PC-9 (cell line): ENCODE data around the gene DPEP2NB. TPM values are rescaled to one million over a fixed set of nuclear protein-coding genes. Genes with fewer than 3 reads are reported as not detected.

Experiments
- BruUV-seq: library from RNA; stranded (reverse); fragments of 400-500 nt; replicated peaks from 2 replicates; lab custom pipeline; 2021; lab: Mats Ljungman, UMichigan
- CTCF ChIA-PET: fragments of 300-600 bp; sonication (Branson Sonifier 250); formaldehyde crosslinking; loops from one replicate; lab custom pipeline; 2022; ENCODE audit warnings: antibody characterized with exemption; lab: Charles Lee
- POLR2A ChIA-PET: fragments of 300-600 bp; sonication (Branson Sonifier 250); formaldehyde crosslinking; loops from one replicate; lab custom pipeline; 2022; ENCODE audit warnings: antibody characterized with exemption; ENCODE audit not compliant: unreplicated experiment; lab: Charles Lee
- DNase-seq, 2 experiments: peaks; one replicate each; pipeline versions ENCODE4 v3.0.0 to v3.0.0-alpha.2; 2015 to 2022; ENCODE audit warnings: mixed read lengths in 1 of 2
- H2AFZ ChIP-seq: fragments of 200-600 bp; sonication (generic); 2 replicates; pipeline ENCODE4 v1.8.1; 2017; ENCODE audit warnings: antibody characterized with exemption
- H3F3A ChIP-seq: fragments of 200-600 bp; sonication (generic); 2 replicates; pipeline ENCODE4 v1.8.1; 2017; ENCODE audit warnings: antibody characterized with exemption, mild to moderate bottlenecking, low read depth; ENCODE audit not compliant: insufficient read depth
- H3K27ac ChIP-seq: fragments of 200-600 bp; sonication (generic); 2 replicates; pipeline ENCODE4 v1.6.1; 2016; ENCODE audit warnings: mixed run types
- H3K27me3 ChIP-seq: fragments of 200-600 bp; sonication (generic); 2 replicates; pipeline ENCODE4 v1.6.1; 2016; ENCODE audit warnings: low read depth, mixed run types; ENCODE audit not compliant: insufficient read depth
- H3K36me3 ChIP-seq: fragments of 200-600 bp; sonication (generic); 2 replicates; pipeline ENCODE4 v1.6.1; 2016; ENCODE audit warnings: low read depth, mixed run types
- H3K4me1 ChIP-seq: fragments of 200-600 bp; sonication (generic); replicated peaks from 2 replicates; pipeline ENCODE4 v1.6.1; 2016; ENCODE audit warnings: mixed run types; ENCODE audit not compliant: insufficient read depth
- H3K4me2 ChIP-seq: fragments of 200-600 bp; sonication (generic); 2 replicates; pipeline ENCODE4 v1.6.1; 2017; ENCODE audit warnings: mixed run types
- H3K4me3 ChIP-seq: fragments of 200-600 bp; sonication (generic); 2 replicates; pipeline ENCODE4 v1.6.1; 2016; ENCODE audit warnings: mixed run types
- H3K79me2 ChIP-seq: fragments of 200-600 bp; sonication (generic); 2 replicates; pipeline ENCODE4 v1.6.1; 2017; ENCODE audit warnings: low read depth, mixed run types
- H3K9me2 ChIP-seq: fragments of 200-600 bp; sonication (generic); 2 replicates; pipeline ENCODE4 v1.8.1; 2017; ENCODE audit warnings: mild to moderate bottlenecking; ENCODE audit not compliant: insufficient read depth
- H3K9me3 ChIP-seq: fragments of 200-600 bp; sonication (generic); 2 replicates; pipeline ENCODE4 v1.8.1; 2016; ENCODE audit warnings: low read depth; ENCODE audit not compliant: insufficient read depth
- H4K20me1 ChIP-seq: fragments of 200-600 bp; sonication (generic); 2 replicates; pipeline ENCODE4 v1.8.1; 2017; ENCODE audit not compliant: insufficient read depth
- EZH2 ChIP-seq: fragments of 200-600 bp; sonication (generic); IDR thresholded peaks from 2 replicates; pipeline ENCODE4 v1.8.0; 2017; ENCODE audit warnings: antibody characterized with exemption, low read depth
- intact Hi-C: fragments of 100-400 bp; cut with micrococcal nuclease; formaldehyde crosslinking; loops from one replicate; pipeline ENCODE4 v1.10.0; 2022; ENCODE audit not compliant: unreplicated experiment
- total RNA-seq: library from RNA; stranded (reverse); gene quantifications from 2 replicates; pipeline ENCODE4 v1.2.3, GENCODE V29; 2021
- TF ChIP-seq, protein P1 (sequence below): fragments of 200-600 bp; sonication (generic); conservative IDR thresholded peaks from 2 replicates; pipeline ENCODE4 v1.6.1; 2017; ENCODE audit warnings: mixed run types, antibody characterized with exemption, mild to moderate bottlenecking, moderate library complexity

DPEP2NB gene
- total RNA-seq, 1 experiment from 2014 or later, result not detected

GRCh38 chr16:67986949-67987348 is 28.8 kb downstream of the DPEP2NB start:
- H3F3A ChIP-seq, result no peaks in the 10 kb centered on the region
- no peak overlapping the region for H3K27ac ChIP-seq
- POLR2A ChIA-PET, result interaction anchor here (1.0 kb wide), 1 partner anchor 48 kb away, joined by 4 read pairs; no protein-coding TSS in a partner anchor
- H3K79me2 ChIP-seq, result no peaks in the 10 kb centered on the region
- no TSS peak for BruUV-seq
- intact Hi-C loops, result no loop called here
- TF ChIP-seq, protein P1, sequence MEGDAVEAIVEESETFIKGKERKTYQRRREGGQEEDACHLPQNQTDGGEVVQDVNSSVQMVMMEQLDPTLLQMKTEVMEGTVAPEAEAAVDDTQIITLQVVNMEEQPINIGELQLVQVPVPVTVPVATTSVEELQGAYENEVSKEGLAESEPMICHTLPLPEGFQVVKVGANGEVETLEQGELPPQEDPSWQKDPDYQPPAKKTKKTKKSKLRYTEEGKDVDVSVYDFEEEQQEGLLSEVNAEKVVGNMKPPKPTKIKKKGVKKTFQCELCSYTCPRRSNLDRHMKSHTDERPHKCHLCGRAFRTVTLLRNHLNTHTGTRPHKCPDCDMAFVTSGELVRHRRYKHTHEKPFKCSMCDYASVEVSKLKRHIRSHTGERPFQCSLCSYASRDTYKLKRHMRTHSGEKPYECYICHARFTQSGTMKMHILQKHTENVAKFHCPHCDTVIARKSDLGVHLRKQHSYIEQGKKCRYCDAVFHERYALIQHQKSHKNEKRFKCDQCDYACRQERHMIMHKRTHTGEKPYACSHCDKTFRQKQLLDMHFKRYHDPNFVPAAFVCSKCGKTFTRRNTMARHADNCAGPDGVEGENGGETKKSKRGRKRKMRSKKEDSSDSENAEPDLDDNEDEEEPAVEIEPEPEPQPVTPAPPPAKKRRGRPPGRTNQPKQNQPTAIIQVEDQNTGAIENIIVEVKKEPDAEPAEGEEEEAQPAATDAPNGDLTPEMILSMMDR, result no peak
- TF ChIP-seq EZH2, result no peak
- H3K4me1 ChIP-seq, result peaks cover 9% of the 10 kb centered on the region
- H4K20me1 ChIP-seq, result no peaks in the 10 kb centered on the region
- no peak overlapping the region for H3K4me3 ChIP-seq
- H2AFZ ChIP-seq, result no peak overlapping the region
- no peaks in the 10 kb centered on the region for H3K27me3 ChIP-seq
- no peaks in the 10 kb centered on the region for H3K9me2 ChIP-seq
- H3K9me3 ChIP-seq, result no peaks in the 10 kb centered on the region
- H3K4me2 ChIP-seq, result no peak overlapping the region
- no peaks in the 10 kb centered on the region for H3K36me3 ChIP-seq
- no peak for DNase-seq
- CTCF ChIA-PET, result no interaction called here

- DNase-seq, result no peak
- CTCF ChIA-PET, result no interaction called here
- TF ChIP-seq, protein P1, result no peak
- no peak for TF ChIP-seq EZH2
- intact Hi-C loops, result no loop called here
- no peaks in the 10 kb centered on the region for H3K27me3 ChIP-seq
- H3K9me2 ChIP-seq, result no peaks in the 10 kb centered on the region
- no peak overlapping the region for H3K4me2 ChIP-seq
- no peaks in the 10 kb centered on the region for H3K36me3 ChIP-seq
- no peak overlapping the region for H2AFZ ChIP-seq
- no peaks in the 10 kb centered on the region for H4K20me1 ChIP-seq
- H3K27ac ChIP-seq, result no peak overlapping the region
- POLR2A ChIA-PET, result no interaction called here
- H3K4me3 ChIP-seq, result no peak overlapping the region
- no TSS peak for BruUV-seq
- H3F3A ChIP-seq, result no peaks in the 10 kb centered on the region
- peaks cover 9% of the 10 kb centered on the region for H3K4me1 ChIP-seq
- no peaks in the 10 kb centered on the region for H3K79me2 ChIP-seq
- no peaks in the 10 kb centered on the region for H3K9me3 ChIP-seq
These were observed 33.6 kb downstream of the DPEP2NB start for GRCh38 chr16:67982011-67982696.

- no peak within 1 kb of the TSS for H3K27ac ChIP-seq
- no peak within 1 kb of the TSS for H3K4me3 ChIP-seq
- ChIA-PET CTCF (no interaction called here), POLR2A (no interaction called here)
- no peak within 1 kb of the TSS for H2AFZ ChIP-seq
- BruUV-seq, result no TSS peak
- no peak for DNase-seq
- H3K9me2 ChIP-seq, result no peaks in the 10 kb centered on the region
- no peaks in the 10 kb centered on the region for H3K36me3 ChIP-seq
- H3K9me3 ChIP-seq, result no peaks in the 10 kb centered on the region
- no peaks in the 10 kb centered on the region for H3K27me3 ChIP-seq
- intact Hi-C loops, result no loop called here
- TF ChIP-seq, protein P1, result no peak
- TF ChIP-seq EZH2, result no peak
- H3K79me2 ChIP-seq, result no peaks in the 10 kb centered on the region
- no peaks in the 10 kb centered on the region for H4K20me1 ChIP-seq
- no peaks in the 10 kb centered on the region for H3F3A ChIP-seq
- H3K4me2 ChIP-seq, result no peak within 1 kb of the TSS
- H3K4me1 ChIP-seq, result peaks cover 5% of the 10 kb centered on the region
These were observed 35.6 kb downstream of the DPEP2NB start, which contains the start of gene DPEP3 for GRCh38 chr16:67979955-67980678. TSS of gene DPEP3 (minus strand) at chr16:67980499. CDS start at chr16:67980380, 119 bp downstream.
